ENCODE data around the gene NMNAT2.
A peak's percentile ranks its signal among the peaks of the same experiment; 100 is the strongest.

DNA sequence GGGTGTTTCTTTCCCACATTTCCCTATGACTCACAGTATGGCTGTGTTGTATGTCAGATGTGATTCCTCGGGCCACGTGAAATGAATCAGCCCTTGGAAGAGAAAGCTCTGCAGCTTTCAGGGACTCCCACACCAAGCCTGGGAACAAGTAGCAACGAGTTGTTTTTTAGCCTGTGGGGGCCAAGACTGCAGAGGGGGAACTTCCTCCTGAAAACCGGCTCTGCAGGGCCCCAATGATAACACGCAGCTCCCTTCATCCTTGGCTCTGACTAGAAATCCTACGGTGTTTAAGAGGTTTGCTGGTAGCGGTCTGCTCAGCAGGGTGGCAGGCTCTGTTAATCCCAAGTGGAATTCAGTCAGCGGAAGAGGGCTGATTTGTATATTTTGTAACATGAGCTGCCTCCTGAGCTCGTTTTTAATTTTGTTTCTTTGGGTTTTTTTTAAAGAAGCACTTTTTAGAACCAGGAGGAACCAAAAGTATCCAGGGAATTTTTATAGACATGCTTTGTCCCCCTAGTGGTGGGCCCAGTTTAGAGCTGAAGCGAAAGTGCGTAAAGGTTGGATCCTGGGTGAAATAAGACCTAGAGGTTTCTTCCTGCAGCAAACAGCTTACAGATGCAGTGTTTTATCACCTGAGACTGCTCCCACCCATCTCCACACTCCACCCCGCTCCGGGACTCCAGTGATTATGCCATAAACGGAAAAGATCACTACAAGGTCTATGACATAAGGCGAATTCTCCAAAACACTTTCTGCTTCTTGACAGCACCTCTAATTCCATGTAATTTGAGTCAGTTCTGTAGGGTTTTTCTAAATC, 183.3 kb downstream of the NMNAT2 start:
- TF ChIP-seq CTCF (IDR thresholded peaks at IDR 0.05; ENCODE audit: low read length) (peak; percentile 64), EZH2 (IDR thresholded peaks at IDR 0.05; ENCODE audit: borderline replicate concordance, low read length) (no peak)

All from OCI-LY1 (cell line).